H1 (cell line): ENCODE measurements around the gene SIN3B. TPM values are rescaled to one million over a fixed set of nuclear protein-coding genes. Genes with fewer than 3 reads are reported as not detected.

Source experiments
- CTCF ChIA-PET: fragments of 300-600 bp; sonication (Branson Sonifier 250); formaldehyde crosslinking; loops from one replicate; lab custom pipeline; 2021; ENCODE audit not compliant: partially characterized antibody; lab: Charles Lee
- POLR2A ChIA-PET: fragments of 300-600 bp; sonication (Branson Sonifier 250); formaldehyde crosslinking; loops from one replicate; lab custom pipeline; 2021; ENCODE audit warnings: inconsistent platforms; ENCODE audit not compliant: partially characterized antibody; lab: Charles Lee
- DNase-seq, 2 experiments: peaks; one replicate each; pipeline versions ENCODE4 v3.0.0 to v3.0.0-alpha.2; 2010 to 2022; ENCODE audit warnings: low spot score in 2 of 2, low read depth in 1 of 2, mixed read lengths in 1 of 2
- FAIRE-seq: peaks from 2 replicates; lab custom pipeline; 2011; peaks lifted over from hg19 to GRCh38; lab: Jason Lieb, UNC
- H2AFZ ChIP-seq: 2 replicates; pipeline ENCODE4 v1.8.1; 2012; ENCODE audit warnings: low read length, inconsistent platforms
- H2AK5ac ChIP-seq: 2 replicates; pipeline ENCODE4 v1.6.1; 2013; ENCODE audit warnings: low read depth, low read length
- H2BK120ac ChIP-seq: replicated peaks from 2 replicates; pipeline ENCODE3; 2013; ENCODE audit warnings: low read depth, low read length, inconsistent platforms
- H2BK12ac ChIP-seq: 2 replicates; pipeline ENCODE4 v1.6.1; 2013; ENCODE audit warnings: low read depth, low read length
- H2BK15ac ChIP-seq: 2 replicates; pipeline ENCODE4 v1.6.1; 2013; ENCODE audit warnings: low read length
- H2BK20ac ChIP-seq: 2 replicates; pipeline ENCODE4 v1.6.1; 2013; ENCODE audit warnings: low read length
- H2BK5ac ChIP-seq: 2 replicates; pipeline ENCODE4 v1.6.1; 2013; ENCODE audit warnings: low read depth, low read length
- H3K14ac ChIP-seq: 2 replicates; pipeline ENCODE4 v1.6.1; 2013; ENCODE audit warnings: inconsistent platforms; ENCODE audit not compliant: insufficient read length
- H3K18ac ChIP-seq: 2 replicates; pipeline ENCODE4 v1.6.1; 2013; ENCODE audit warnings: low read length; ENCODE audit errors: extremely low read depth
- H3K23ac ChIP-seq: 2 replicates; pipeline ENCODE4 v1.6.1; 2013; ENCODE audit warnings: inconsistent platforms; ENCODE audit not compliant: insufficient read length
- H3K23me2 ChIP-seq: 2 replicates; pipeline ENCODE4 v1.6.1; 2013; ENCODE audit warnings: low read depth, low read length
- H3K27ac ChIP-seq: 2 replicates; pipeline ENCODE4 v1.6.1; 2011; ENCODE audit warnings: low read depth, low read length, inconsistent platforms
- H3K27me3 ChIP-seq, 4 experiments: replicated peaks in 1 of 4; 1 replicate in 1 of 4; 2 replicates in 3 of 4; pipeline versions ENCODE4 v1.6.1 to v1.8.1; 2011 to 2013; ENCODE audit warnings: low read length in 3 of 4, mild to moderate bottlenecking in 3 of 4, inconsistent platforms in 2 of 4, mixed read lengths in 2 of 4, moderate library complexity in 1 of 4; ENCODE audit not compliant: control insufficient read depth in 3 of 4, insufficient read depth in 3 of 4; ENCODE audit errors: extremely low read depth in 1 of 4
- H3K36me3 ChIP-seq, 4 experiments: 2 replicates each; pipeline versions ENCODE4 v1.6.1 to v1.8.1; 2011 to 2013; ENCODE audit warnings: mild to moderate bottlenecking in 4 of 4, low read length in 3 of 4, moderate library complexity in 2 of 4, control low read depth in 1 of 4, inconsistent platforms in 1 of 4; ENCODE audit not compliant: insufficient read depth in 4 of 4, control insufficient read depth in 2 of 4
- H3K4ac ChIP-seq: replicated peaks from 2 replicates; pipeline ENCODE3; 2013; ENCODE audit warnings: low read length, low read depth, mixed read lengths, inconsistent platforms; ENCODE audit not compliant: insufficient read length
- H3K4me1 ChIP-seq, 4 experiments: replicated peaks in 1 of 4; 1 replicate in 1 of 4; 2 replicates in 3 of 4; pipeline versions ENCODE4 v1.6.1 to v1.8.1; 2011 to 2013; ENCODE audit warnings: low read length in 3 of 4, inconsistent platforms in 2 of 4, mixed read lengths in 1 of 4; ENCODE audit not compliant: insufficient read depth in 4 of 4, control insufficient read depth in 3 of 4
- H3K4me2 ChIP-seq, 2 experiments: 2 replicates each; pipeline versions ENCODE4 v1.6.1 to v1.8.1; 2011 to 2013; ENCODE audit warnings: low read depth in 2 of 2, low read length in 2 of 2, control low read depth in 1 of 2, inconsistent platforms in 1 of 2, mild to moderate bottlenecking in 1 of 2; ENCODE audit not compliant: insufficient read depth in 1 of 2
- H3K4me3 ChIP-seq, 4 experiments: fragments of 200-600, 300-600 bp in 1 of 4; sonication (generic), shearing (Covaris generic), sonication (Bioruptor Twin) in 1 of 4; 2 replicates each; pipeline versions ENCODE4 v1.5.1 to v1.8.1; 2011 to 2016; ENCODE audit warnings: low read length in 4 of 4, low read depth in 3 of 4, control low read depth in 2 of 4, inconsistent platforms in 2 of 4, mild to moderate bottlenecking in 2 of 4, mixed read lengths in 1 of 4, moderate library complexity in 1 of 4; ENCODE audit not compliant: insufficient read depth in 2 of 4; ENCODE audit errors: extremely low read depth in 1 of 4
- H3K56ac ChIP-seq: replicated peaks from 2 replicates; pipeline ENCODE3; 2013; ENCODE audit warnings: low read depth, mild to moderate bottlenecking, mixed read lengths, low read length, inconsistent platforms; ENCODE audit not compliant: insufficient read length
- H3K79me1 ChIP-seq: 2 replicates; pipeline ENCODE4 v1.6.1; 2013; ENCODE audit warnings: low read depth, low read length, control low read depth
- H3K79me2 ChIP-seq, 2 experiments: 2 replicates each; pipeline versions ENCODE4 v1.6.1 to v1.8.1; 2012 to 2013; ENCODE audit warnings: low read length in 2 of 2, mild to moderate bottlenecking in 2 of 2, inconsistent platforms in 1 of 2; ENCODE audit not compliant: insufficient read depth in 2 of 2, control insufficient read depth in 1 of 2
- H3K9ac ChIP-seq, 4 experiments: replicated peaks in 1 of 4; 1 replicate in 1 of 4; 2 replicates in 3 of 4; pipeline versions ENCODE4 v1.6.1 to v1.8.1; 2011 to 2013; ENCODE audit warnings: low read depth in 3 of 4, low read length in 3 of 4, control low read depth in 2 of 4, mild to moderate bottlenecking in 2 of 4, moderate library complexity in 2 of 4, inconsistent platforms in 1 of 4; ENCODE audit errors: extremely low read depth in 1 of 4
- H3K9me3 ChIP-seq, 2 experiments: 2 replicates each; pipeline versions ENCODE4 v1.6.1 to v1.8.1; 2012 to 2013; ENCODE audit warnings: mild to moderate bottlenecking in 2 of 2, moderate library complexity in 2 of 2, control low read depth in 1 of 2, inconsistent platforms in 1 of 2, low read depth in 1 of 2, low read length in 1 of 2, mixed read lengths in 1 of 2; ENCODE audit not compliant: insufficient read depth in 2 of 2
- H4K20me1 ChIP-seq, 2 experiments: replicated peaks in 1 of 2; 2 replicates each; pipeline versions ENCODE3 to v1.8.1; 2011 to 2013; ENCODE audit warnings: inconsistent platforms in 2 of 2, low read length in 2 of 2, mild to moderate bottlenecking in 1 of 2; ENCODE audit not compliant: insufficient read depth in 2 of 2, control insufficient read depth in 1 of 2
- H4K5ac ChIP-seq: 2 replicates; pipeline ENCODE4 v1.6.1; 2013; ENCODE audit warnings: low read length, low read depth, mixed read lengths, inconsistent platforms; ENCODE audit not compliant: insufficient read length
- H4K8ac ChIP-seq: 2 replicates; pipeline ENCODE4 v1.8.0; 2013; ENCODE audit warnings: mild to moderate bottlenecking, moderate library complexity, low read length, inconsistent platforms; ENCODE audit not compliant: insufficient read depth; ENCODE audit errors: extremely low read depth
- H4K91ac ChIP-seq: replicated peaks from 2 replicates; pipeline ENCODE3; 2013; ENCODE audit warnings: low read length, mixed read lengths, inconsistent platforms; ENCODE audit not compliant: insufficient read length
- BRCA1 ChIP-seq: IDR thresholded peaks from 2 replicates; pipeline ENCODE4 v1.6.1; 2012; ENCODE audit warnings: low read depth, low read length, improper control_type of control experiment
- CREB1 ChIP-seq: IDR thresholded peaks from 2 replicates; pipeline ENCODE4 v1.6.1; 2012; ENCODE audit warnings: inconsistent platforms
- GABPA ChIP-seq: IDR thresholded peaks from 2 replicates; pipeline ENCODE4 v1.6.1; 2011; ENCODE audit warnings: mild to moderate bottlenecking, low read length, moderate library complexity, borderline replicate concordance; ENCODE audit not compliant: insufficient read depth
- SP1 ChIP-seq: IDR thresholded peaks from 2 replicates; pipeline ENCODE4 v1.6.1; 2011; ENCODE audit warnings: low read depth, low read length
- SP2 ChIP-seq: IDR thresholded peaks from 2 replicates; pipeline ENCODE4 v1.6.1; 2012; ENCODE audit warnings: mild to moderate bottlenecking, low read length, inconsistent platforms
- TAF1 ChIP-seq: IDR thresholded peaks from 2 replicates; pipeline ENCODE4 v1.6.1; 2011; ENCODE audit warnings: mild to moderate bottlenecking, low read depth, low read length
- TAF7 ChIP-seq: optimal IDR thresholded peaks from 2 replicates; pipeline ENCODE3; 2011; ENCODE audit warnings: low read depth, mild to moderate bottlenecking, inconsistent platforms, low read length, moderate library complexity, borderline replicate concordance
- TBP ChIP-seq: IDR thresholded peaks from 2 replicates; pipeline ENCODE4 v1.6.1; 2011; ENCODE audit warnings: low read depth, low read length, improper control_type of control experiment
- WGBS, 2 experiments: shearing (Covaris generic) in 1 of 2; methylation state at CpG; one replicate each; pipeline versions ENCODE4 v1.1.6 to v1.1.7; 2013 to 2015; ENCODE audit warnings: low lambda C conversion rate in 2 of 2, mixed read lengths in 2 of 2, inconsistent platforms in 1 of 2, low coverage in 1 of 2, missing lambda C conversion rate in 1 of 2; ENCODE audit not compliant: insufficient replicate concordance in 2 of 2, insufficient coverage in 1 of 2, insufficient read length in 1 of 2; ENCODE audit errors: extremely low coverage in 1 of 2, missing lambda C conversion rate in 1 of 2; 5-methylcytosine and 5-hydroxymethylcytosine counted together
- polyA plus RNA-seq, 7 experiments: library from polyadenylated mRNA; depleted of rRNA in 3 of 7; stranded (reverse) in 5 of 7; unstranded in 2 of 7; fragments of >200 nt in 5 of 7; fragments of 200-250 nt in 2 of 7; gene quantifications; 1 replicate in 5 of 7; 2 replicates in 1 of 7; 4 replicates in 1 of 7; pipeline versions ENCODE4 v1.2.1 to v1.2.3, GENCODE V29; 2011 to 2013; ENCODE audit warnings: missing spikeins in 2 of 7, mixed read lengths in 2 of 7
- total RNA-seq: library from RNA; stranded (reverse); fragmentation: NEBNext Ultra II Directional; extraction: Animal tissue kit (Norgen Biotek cat#: 25700); gene quantifications from 2 replicates; pipeline ENCODE4 v1.2.1, GENCODE V29; 2021

The SIN3B gene
- total and polyA plus RNA-seq, 2 of the 8 experiments (the other 6 are each of a cell fraction or from before 2014, with no cell fraction given) = 29.5 to 71.1 TPM

DNA sequence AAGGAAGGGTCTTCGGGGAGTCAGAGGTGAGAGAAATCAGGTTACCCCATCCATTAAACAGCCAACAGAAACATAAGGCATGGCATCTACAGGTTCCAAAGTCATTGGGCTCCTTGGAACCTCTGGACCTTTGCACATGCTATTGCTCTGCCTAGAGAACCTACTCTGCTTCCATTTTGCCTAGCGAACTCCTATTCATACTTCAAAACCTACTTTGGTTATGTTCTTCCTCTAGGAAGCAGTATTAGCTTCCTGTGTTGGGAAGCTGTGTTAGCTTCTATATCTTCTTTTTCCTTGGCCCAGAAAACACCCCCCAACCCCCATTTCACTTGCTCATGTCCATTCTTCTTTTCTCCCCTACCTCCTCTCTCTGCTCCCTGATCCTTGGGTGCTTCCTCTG is 99.2 kb downstream of the SIN3B start:
- H2AK5ac ChIP-seq = no peak overlapping the region
- peaks cover 8 to 9% of the 10 kb centered on the region in 2 experiments; a peak in 2 of 4 replicates for H3K9me3 ChIP-seq
- H3K79me2 ChIP-seq = no peaks in the 10 kb centered on the region
- no peak overlapping the region for H2AFZ ChIP-seq
- H4K20me1 ChIP-seq = no peaks in the 10 kb centered on the region
- no peak for FAIRE-seq
- no peaks in the 10 kb centered on the region for H3K27me3 ChIP-seq
- H3K79me1 ChIP-seq = no peaks in the 10 kb centered on the region
- WGBS, 2 experiments = 87% methylated on average over 2 of the region's 2 CpGs; no CpG with 5 or more reads in 1 of the 2 experiments
- no peak overlapping the region for H2BK15ac ChIP-seq
- H3K36me3 ChIP-seq = no peaks in the 10 kb centered on the region
- no peak overlapping the region for H3K4me3 ChIP-seq
- H3K27ac ChIP-seq = no peak overlapping the region
- H3K4ac ChIP-seq = no peak overlapping the region
- no peaks in the 10 kb centered on the region for H3K4me1 ChIP-seq
- H2BK5ac ChIP-seq = no peak overlapping the region
- POLR2A ChIA-PET = no interaction called here
- no peaks in the 10 kb centered on the region for H3K23me2 ChIP-seq
- CTCF ChIA-PET = no interaction called here
- H3K23ac ChIP-seq = no peak overlapping the region
- H2BK12ac ChIP-seq = no peak overlapping the region
- TF ChIP-seq SP2 (no peak), SP1 (no peak), CREB1 (no peak), TAF7 (no peak), TAF1 (no peak), GABPA (no peak), TBP (no peak), BRCA1 (no peak)
- no peak overlapping the region for H2BK120ac ChIP-seq
- no peak overlapping the region for H3K9ac ChIP-seq
- no peak overlapping the region for H4K5ac ChIP-seq
- no peak overlapping the region for H3K18ac ChIP-seq
- H3K14ac ChIP-seq = no peak overlapping the region
- no peak overlapping the region for H3K4me2 ChIP-seq
- H4K91ac ChIP-seq = no peak overlapping the region
- H2BK20ac ChIP-seq = no peak overlapping the region
- DNase-seq = no peak
- no peak overlapping the region for H4K8ac ChIP-seq
- no peak overlapping the region for H3K56ac ChIP-seq
